Activated T-helper 9 cell treated with anti-CD3 and anti-CD28 coated beads, Interleukin-2, amount 50 U/mL, for 16 hours (primary cell): Measurements from ENCODE around the gene TNFRSF13B.
"Not testable (repeated sequence)": the region's sequence is repeated elsewhere in the genome, so short reads cannot be mapped to it uniquely, and the experiment has no call there.

Source experiments
- DNase-seq: peaks from one replicate; pipeline ENCODE4 v3.0.0-alpha.2; 2020; ENCODE audit warnings: low read depth

TNFRSF13B gene

GRCh38 chr17:16971458-16972338 is at the start of gene TNFRSF13B:
TSS of gene TNFRSF13B (minus strand) at chr17:16972118. CDS start at chr17:16972075, 43 bp downstream.
- no peak for DNase-seq

- no peak for DNase-seq
Measured at GRCh38 chr17:17021194-17021863, 49.4 kb upstream of the TNFRSF13B start.

- no peak for DNase-seq
Measured at GRCh38 chr17:17020821-17021193, 48.9 kb upstream of the TNFRSF13B start.

- DNase-seq = no peak
Measured at GRCh38 chr17:17019891-17020456, 48.1 kb upstream of the TNFRSF13B start.

- DNase-seq = no peak
Measured at GRCh38 chr17:17019430-17019762, 47.5 kb upstream of the TNFRSF13B start.

GRCh38 chr17:17018612-17019429 is 46.9 kb upstream of the TNFRSF13B start:
- DNase-seq = no peak

GRCh38 chr17:17018021-17018441 is 46.1 kb upstream of the TNFRSF13B start:
- DNase-seq = no peak

- no peak for DNase-seq
Measured at GRCh38 chr17:17017343-17018014, 45.6 kb upstream of the TNFRSF13B start.

GRCh38 chr17:17016199-17017197 is 44.6 kb upstream of the TNFRSF13B start:
- DNase-seq = not testable (repeated sequence)

- no peak for DNase-seq
Measured at GRCh38 chr17:17015230-17015629, 43.3 kb upstream of the TNFRSF13B start.

GRCh38 chr17:17014748-17015124 is 42.8 kb upstream of the TNFRSF13B start:
- DNase-seq = not testable (repeated sequence)

- DNase-seq = not testable (repeated sequence)
Measured at GRCh38 chr17:17013828-17014747, 42.2 kb upstream of the TNFRSF13B start.

- DNase-seq = not testable (repeated sequence)
Measured at GRCh38 chr17:17011043-17011907, 39.4 kb upstream of the TNFRSF13B start.

GRCh38 chr17:17010545-17011034 is 38.7 kb upstream of the TNFRSF13B start:
- DNase-seq = not testable (repeated sequence)

- not testable (repeated sequence) for DNase-seq
Measured at GRCh38 chr17:17009972-17010371, 38.1 kb upstream of the TNFRSF13B start.

GRCh38 chr17:17008621-17009397 is 36.9 kb upstream of the TNFRSF13B start:
- DNase-seq = not testable (repeated sequence)

GRCh38 chr17:17007891-17008290 is 36.0 kb upstream of the TNFRSF13B start:
- not testable (repeated sequence) for DNase-seq
